GM19463 (cell line): ENCODE measurements around the gene CD82.

Experiments used
- ATAC-seq: cut with Tn5 transposase; IDR thresholded peaks from one replicate; pipeline ENCODE4 v1.9.1; 2021; ENCODE audit warnings: mild to moderate bottlenecking, moderate library complexity; ENCODE audit not compliant: unreplicated experiment

Gene CD82

GRCh38 chr11:44574610-44575287, 9.3 kb downstream of the CD82 start:
- peak; percentile 43 for ATAC-seq

- peak; percentile 21 for ATAC-seq
Measured at GRCh38 chr11:44575288-44575672, 9.8 kb downstream of the CD82 start.

- no peak for ATAC-seq
Measured at GRCh38 chr11:44575962-44576361, 10.5 kb downstream of the CD82 start.

- no peak for ATAC-seq
Measured at GRCh38 chr11:44576656-44577055, 11.2 kb downstream of the CD82 start.

- ATAC-seq = no peak
Measured at GRCh38 chr11:44577231-44577830, 11.9 kb downstream of the CD82 start.

- ATAC-seq = peak; percentile 35
Measured at GRCh38 chr11:44578279-44578678, 12.8 kb downstream of the CD82 start.

- no peak for ATAC-seq
Measured at GRCh38 chr11:44579302-44579761, 13.9 kb downstream of the CD82 start.

GRCh38 chr11:44580701-44581100, 15.2 kb downstream of the CD82 start:
- ATAC-seq = no peak

- ATAC-seq = no peak
Measured at GRCh38 chr11:44581246-44581645, 15.8 kb downstream of the CD82 start.

GRCh38 chr11:44582641-44583352, 17.3 kb downstream of the CD82 start:
- ATAC-seq = no peak

- no peak for ATAC-seq
Measured at GRCh38 chr11:44583353-44583669, 17.8 kb downstream of the CD82 start.

GRCh38 chr11:44585421-44585820, 20.0 kb downstream of the CD82 start:
- ATAC-seq = no peak

GRCh38 chr11:44589301-44589700, 23.8 kb downstream of the CD82 start:
- no peak for ATAC-seq

- ATAC-seq = no peak
Measured at GRCh38 chr11:44590769-44591168, 25.3 kb downstream of the CD82 start.

GRCh38 chr11:44591557-44591956, 26.1 kb downstream of the CD82 start:
- ATAC-seq = no peak

- no peak for ATAC-seq
Measured at GRCh38 chr11:44592125-44592940, 26.9 kb downstream of the CD82 start.

GRCh38 chr11:44593251-44593650, 27.8 kb downstream of the CD82 start:
- no peak for ATAC-seq

- ATAC-seq = no peak
Measured at GRCh38 chr11:44595006-44595405, 29.5 kb downstream of the CD82 start.

- no peak for ATAC-seq
Measured at GRCh38 chr11:44595964-44596381, 30.5 kb downstream of the CD82 start.

GRCh38 chr11:44596525-44597276, 31.2 kb downstream of the CD82 start:
- ATAC-seq = peak; percentile 42
